ENCODE measurements around the gene GABRG3. TPM values are rescaled to one million over a fixed set of nuclear protein-coding genes. Genes with fewer than 3 reads are reported as not detected.

GABRG3 gene
- total and polyA plus RNA-seq, 12 donors: 0.08 to 1.1 (median 0.44) TPM; not detected in 5

DNA sequence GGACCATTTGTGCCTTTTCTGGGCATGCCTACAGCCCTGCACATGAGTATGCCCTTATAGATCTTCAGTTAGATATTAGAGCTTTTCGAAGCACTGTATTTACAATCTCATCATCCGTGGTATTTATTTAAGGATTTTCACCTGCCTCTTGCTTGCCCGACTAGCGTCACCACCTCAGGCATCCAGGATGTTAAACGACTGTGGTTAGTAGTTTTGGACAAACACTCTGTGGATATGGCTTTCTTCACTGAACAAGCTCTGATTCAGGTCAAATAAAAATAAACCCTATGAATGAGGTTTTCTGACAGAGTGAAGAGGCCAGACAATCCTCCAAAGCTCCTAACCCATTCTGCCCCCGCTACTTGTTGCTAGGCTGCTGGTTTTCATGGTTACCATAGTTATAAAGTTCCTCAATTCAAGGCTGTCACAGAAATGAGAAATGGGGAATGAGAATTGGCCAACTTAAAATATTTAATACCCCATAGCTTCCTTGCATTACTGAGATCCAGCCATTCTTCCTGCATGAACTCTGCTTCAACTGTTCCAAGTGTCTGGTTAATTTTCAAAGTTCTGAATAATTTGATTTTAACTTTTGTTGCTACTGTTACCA lies 440.1 kb downstream of the GABRG3 start:
- intact Hi-C loops (cut with DNase I): no loop called here
- WGBS, 4 donors: 80 to 91% (median 82%) methylated on average over 6 of the region's 6 CpGs

DNA sequence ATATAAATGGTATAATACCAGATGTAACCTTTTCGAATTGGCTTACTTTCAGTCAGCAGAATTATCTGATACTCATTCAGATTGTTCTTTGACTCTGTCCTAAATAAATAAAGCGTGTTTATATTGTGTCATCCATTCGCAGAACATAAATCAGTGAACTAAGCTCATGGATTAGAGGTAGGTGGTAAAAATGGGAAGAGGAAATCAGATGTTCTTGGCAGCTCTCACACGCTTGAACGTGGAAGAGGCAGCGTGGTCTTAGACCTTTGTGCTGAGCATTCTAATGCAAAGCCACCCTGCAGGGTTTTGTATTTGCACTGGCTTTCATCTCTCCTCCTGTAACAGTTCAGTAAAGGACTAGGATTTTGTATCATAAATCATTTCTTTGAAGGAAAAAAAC lies 441.4 kb downstream of the GABRG3 start:
- no peak for TF ChIP-seq POLR2A (IDR thresholded peaks at IDR 0.05)
- TF ChIP-seq, protein P1, sequence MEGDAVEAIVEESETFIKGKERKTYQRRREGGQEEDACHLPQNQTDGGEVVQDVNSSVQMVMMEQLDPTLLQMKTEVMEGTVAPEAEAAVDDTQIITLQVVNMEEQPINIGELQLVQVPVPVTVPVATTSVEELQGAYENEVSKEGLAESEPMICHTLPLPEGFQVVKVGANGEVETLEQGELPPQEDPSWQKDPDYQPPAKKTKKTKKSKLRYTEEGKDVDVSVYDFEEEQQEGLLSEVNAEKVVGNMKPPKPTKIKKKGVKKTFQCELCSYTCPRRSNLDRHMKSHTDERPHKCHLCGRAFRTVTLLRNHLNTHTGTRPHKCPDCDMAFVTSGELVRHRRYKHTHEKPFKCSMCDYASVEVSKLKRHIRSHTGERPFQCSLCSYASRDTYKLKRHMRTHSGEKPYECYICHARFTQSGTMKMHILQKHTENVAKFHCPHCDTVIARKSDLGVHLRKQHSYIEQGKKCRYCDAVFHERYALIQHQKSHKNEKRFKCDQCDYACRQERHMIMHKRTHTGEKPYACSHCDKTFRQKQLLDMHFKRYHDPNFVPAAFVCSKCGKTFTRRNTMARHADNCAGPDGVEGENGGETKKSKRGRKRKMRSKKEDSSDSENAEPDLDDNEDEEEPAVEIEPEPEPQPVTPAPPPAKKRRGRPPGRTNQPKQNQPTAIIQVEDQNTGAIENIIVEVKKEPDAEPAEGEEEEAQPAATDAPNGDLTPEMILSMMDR (IDR thresholded peaks at IDR 0.05): no peak
- 17 to 39% (median 34%) methylated on average over 6 of the region's 6 CpGs for WGBS, 4 donors
- intact Hi-C loops (cut with DNase I): no loop called here
- Histone ChIP-seq H3K4me1 (replicated peaks in 1 of 2) (no peaks in the 10 kb centered on the region), H3K9me3 (replicated peaks in 1 of 3) (no peaks in the 10 kb centered on the region), H3K27me3 (no peaks in the 10 kb centered on the region), H3K27ac (no peak overlapping the region), H3K4me3 (no peak overlapping the region), H3K36me3 (replicated peaks in 1 of 2) (no peaks in the 10 kb centered on the region)
- no peak for DNase-seq

More for the DNA sequence above, 440.1 kb downstream of the GABRG3 start:
- TF ChIP-seq POLR2A (IDR thresholded peaks at IDR 0.05): no peak
- TF ChIP-seq, protein P1 (IDR thresholded peaks at IDR 0.05): no peak
- Histone ChIP-seq H3K27ac (no peak overlapping the region), H3K36me3 (replicated peaks in 1 of 2) (no peaks in the 10 kb centered on the region), H3K4me3 (no peak overlapping the region), H3K9me3 (replicated peaks in 1 of 3) (no peaks in the 10 kb centered on the region), H3K4me1 (replicated peaks in 1 of 2) (no peaks in the 10 kb centered on the region), H3K27me3 (no peaks in the 10 kb centered on the region)
- no peak for DNase-seq

DNA sequence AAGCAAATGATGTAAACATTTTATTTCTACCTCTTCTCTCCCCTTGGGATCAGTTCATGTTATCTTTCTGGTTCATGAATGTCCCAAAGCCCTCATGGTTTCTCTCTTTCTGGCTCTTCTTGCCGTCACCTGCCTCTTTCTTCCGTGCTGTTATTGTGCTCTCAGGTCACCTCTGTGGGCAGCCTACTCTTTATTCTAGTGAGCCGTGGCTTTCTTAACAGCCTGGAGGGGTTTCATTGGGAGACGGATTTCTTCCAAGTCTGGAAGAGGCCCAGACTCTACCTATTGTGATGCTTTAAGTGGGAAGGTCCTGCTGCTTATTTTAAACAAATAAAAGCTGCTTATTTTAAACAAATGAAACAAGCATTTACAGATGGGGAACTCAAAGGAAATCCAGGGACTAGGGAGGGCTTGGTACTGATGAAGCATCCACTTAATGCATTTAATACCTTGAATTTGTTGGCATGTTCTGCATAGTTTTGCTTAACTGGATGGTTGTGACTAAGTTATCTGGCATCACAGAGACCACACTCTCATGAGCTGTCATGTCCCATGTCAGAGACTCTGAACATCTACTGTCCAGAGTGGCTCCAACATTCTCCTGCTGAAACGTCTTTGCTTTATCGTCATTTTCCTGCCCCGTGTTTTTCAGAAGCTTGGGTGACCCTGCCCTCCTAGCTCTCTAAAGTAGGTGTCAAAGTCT lies 443.3 kb downstream of the GABRG3 start:
- no peak for DNase-seq
- Histone ChIP-seq H3K4me1 (replicated peaks in 1 of 2) (no peaks in the 10 kb centered on the region), H3K36me3 (replicated peaks in 1 of 2) (no peaks in the 10 kb centered on the region), H3K27ac (no peak overlapping the region), H3K9me3 (replicated peaks in 1 of 3) (no peaks in the 10 kb centered on the region), H3K4me3 (no peak overlapping the region), H3K27me3 (no peaks in the 10 kb centered on the region)
- WGBS, 4 donors: 66 to 74% (median 71%) methylated on average over 7 of the region's 7 CpGs
- TF ChIP-seq POLR2A (IDR thresholded peaks at IDR 0.05): no peak
- TF ChIP-seq, protein P1 (IDR thresholded peaks at IDR 0.05): no peak
- intact Hi-C loops (cut with DNase I): no loop called here

DNA sequence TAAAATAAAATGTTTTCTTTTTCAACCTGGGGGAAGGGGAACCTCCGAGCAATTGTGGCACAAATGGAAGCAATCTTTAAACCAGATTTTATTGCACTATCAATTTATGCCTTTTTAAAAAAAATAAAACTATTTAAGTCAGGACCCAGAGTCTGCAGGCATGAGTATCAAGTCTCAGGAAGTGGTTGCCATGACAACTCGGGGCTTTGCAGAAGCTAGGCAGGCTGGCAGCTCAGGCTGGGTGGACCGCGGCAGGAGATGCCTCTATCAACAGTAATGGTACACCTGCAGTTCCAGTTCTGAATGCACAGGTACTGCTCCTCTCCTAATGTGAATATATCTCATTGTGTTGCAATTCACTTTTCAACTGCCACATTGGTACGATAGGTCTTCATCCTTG lies 447.7 kb downstream of the GABRG3 start:
- Histone ChIP-seq H3K4me1 (replicated peaks in 1 of 2) (no peaks in the 10 kb centered on the region), H3K27ac (no peak overlapping the region), H3K4me3 (no peak overlapping the region), H3K9me3 (replicated peaks in 1 of 3) (no peaks in the 10 kb centered on the region), H3K27me3 (no peaks in the 10 kb centered on the region), H3K36me3 (replicated peaks in 1 of 2) (no peaks in the 10 kb centered on the region)
- 42 to 63% (median 51%) methylated on average over 5 of the region's 5 CpGs for WGBS, 4 donors
- intact Hi-C loops (cut with DNase I): no loop called here
- TF ChIP-seq, protein P1 (IDR thresholded peaks at IDR 0.05): no peak
- no peak for TF ChIP-seq POLR2A (IDR thresholded peaks at IDR 0.05)
- no peak for DNase-seq

All from adrenal gland (tissue), 12 donors.